GM19035 (cell line): ENCODE measurements around the gene CC2D2A.
"Not testable (repeated sequence)": the region's sequence is repeated elsewhere in the genome, so short reads cannot be mapped to it uniquely, and the experiment has no call there.

Source experiments
- ATAC-seq: cut with Tn5 transposase; IDR thresholded peaks from one replicate; pipeline ENCODE4 v1.9.1; 2021; ENCODE audit not compliant: unreplicated experiment

Gene CC2D2A

DNA sequence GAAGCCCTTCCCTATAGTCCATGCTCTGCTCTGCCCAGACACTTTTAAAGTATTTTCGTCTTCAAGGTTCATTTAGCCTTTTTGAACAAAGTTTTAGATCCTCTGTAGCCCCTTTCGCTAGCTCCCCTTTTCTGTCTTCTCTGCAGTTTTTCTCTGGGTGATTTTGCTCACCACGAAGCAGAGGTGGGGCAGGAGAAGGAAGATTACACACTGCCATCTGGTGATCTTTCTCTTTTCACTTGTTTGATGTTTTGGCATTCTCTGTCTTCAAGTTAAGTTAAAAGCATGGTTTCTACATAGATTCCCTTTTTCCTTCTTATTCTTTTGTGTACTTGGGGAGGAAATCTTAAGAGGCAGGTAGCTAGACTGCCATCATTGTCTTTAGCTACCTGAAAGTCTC, 43.9 kb downstream of the CC2D2A start:
- no peak for ATAC-seq

- no peak for ATAC-seq
These were observed 45.4 kb downstream of the CC2D2A start for GRCh38 chr4:15515106-15515505.

- no peak for ATAC-seq
These were observed 46.8 kb downstream of the CC2D2A start for GRCh38 chr4:15516494-15516893.

DNA sequence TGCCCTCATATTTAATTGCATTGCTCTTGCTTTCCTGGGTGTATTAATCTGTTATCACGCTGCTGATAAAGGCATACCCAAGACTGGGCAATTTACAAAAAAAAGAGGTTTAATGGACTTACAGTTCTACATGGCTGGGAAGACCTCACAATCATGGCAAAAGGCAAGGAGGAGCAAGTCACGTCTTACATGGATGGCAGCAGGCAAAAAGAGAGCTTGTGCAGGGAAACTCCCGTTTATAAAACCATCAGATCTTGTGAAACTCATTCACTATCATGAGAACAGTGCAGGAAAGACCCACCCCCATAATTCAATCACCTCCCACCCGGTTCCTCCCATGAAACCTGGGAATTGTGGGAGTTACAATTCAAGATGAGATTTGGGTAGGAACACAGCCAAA, 48.0 kb downstream of the CC2D2A start:
- ATAC-seq, result not testable (repeated sequence)

DNA sequence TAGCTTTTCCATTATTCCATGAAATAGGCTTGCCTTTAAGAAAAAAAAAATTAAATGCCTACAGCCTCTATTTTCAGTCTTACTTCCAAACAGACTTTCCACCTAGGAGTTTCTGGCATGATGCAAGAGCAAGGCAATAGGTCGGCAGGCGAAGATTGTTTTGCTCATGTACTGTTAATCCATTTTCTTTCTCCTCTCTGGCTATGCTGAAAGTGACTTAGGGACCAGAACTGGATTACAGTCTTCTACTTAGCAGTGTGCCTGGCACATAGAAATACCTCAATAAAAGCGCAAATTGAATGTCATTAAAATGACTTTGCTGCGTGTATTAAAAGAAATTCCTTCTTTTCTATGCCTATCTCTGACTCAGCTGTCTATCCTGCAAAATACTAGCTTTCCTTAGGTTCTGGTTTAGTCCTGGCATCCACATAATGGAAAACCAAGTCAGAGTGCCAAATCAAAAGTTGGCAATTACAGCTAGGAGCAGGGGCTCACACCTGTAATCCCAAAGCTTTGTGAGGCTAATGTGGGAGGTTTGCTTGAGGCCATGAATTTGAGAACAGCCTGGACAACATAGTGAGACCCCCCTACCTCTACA, 51.9 kb downstream of the CC2D2A start:
- no peak for ATAC-seq

GRCh38 chr4:15525080-15525479, 55.4 kb downstream of the CC2D2A start:
- ATAC-seq, result no peak

DNA sequence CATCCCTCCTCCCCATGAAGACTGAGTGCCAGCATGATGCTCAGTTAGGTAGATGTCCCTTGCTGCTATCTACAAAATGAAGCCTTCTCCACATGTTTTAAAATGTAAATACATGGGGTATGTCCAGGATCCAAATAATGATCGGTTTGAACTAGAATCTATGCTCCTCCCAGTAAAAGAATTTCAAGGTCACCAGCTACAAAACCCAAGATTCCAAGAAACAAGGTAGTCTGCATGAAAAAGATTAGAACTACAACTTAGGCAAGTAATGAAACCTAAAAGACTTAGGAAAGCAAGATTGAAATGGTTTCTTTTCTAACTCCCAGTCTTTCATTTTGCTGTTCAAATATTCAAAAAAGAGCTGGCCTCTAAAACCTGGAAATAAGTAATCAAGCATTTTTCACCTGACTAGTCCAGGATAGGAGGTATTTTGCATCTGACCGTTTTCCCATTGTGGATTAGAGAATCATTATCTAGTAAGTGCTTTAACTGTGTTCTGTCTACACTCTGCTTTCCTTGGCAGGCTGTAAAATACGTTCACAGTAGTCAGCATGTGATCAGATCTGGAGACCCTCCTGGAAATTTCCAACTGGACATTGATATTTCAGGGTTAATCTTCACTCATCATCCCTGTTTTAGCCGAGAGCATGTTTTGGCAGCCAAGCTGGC, 57.4 kb downstream of the CC2D2A start:
- no peak for ATAC-seq

DNA sequence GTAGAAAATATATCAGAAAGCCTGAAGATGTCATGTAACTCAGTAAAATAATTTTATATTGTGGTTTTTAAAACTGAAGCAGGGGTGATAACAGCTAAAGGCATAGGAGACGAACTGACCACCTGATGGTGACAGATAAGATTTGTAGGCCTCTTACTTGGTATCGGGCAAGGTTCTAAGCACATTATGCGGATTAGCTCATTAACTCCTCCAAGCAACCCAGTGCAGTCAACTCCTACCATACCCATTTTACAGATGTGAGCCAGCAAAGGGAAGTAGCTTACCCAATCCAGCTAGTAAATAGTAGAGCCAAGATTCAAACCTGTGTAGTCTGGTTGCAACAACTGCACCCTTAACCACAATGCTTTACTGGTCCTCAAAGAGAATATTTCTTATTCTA, 62.1 kb downstream of the CC2D2A start:
- no peak for ATAC-seq

- ATAC-seq, result no peak
These were observed 64.1 kb downstream of the CC2D2A start for GRCh38 chr4:15533817-15534216.

DNA sequence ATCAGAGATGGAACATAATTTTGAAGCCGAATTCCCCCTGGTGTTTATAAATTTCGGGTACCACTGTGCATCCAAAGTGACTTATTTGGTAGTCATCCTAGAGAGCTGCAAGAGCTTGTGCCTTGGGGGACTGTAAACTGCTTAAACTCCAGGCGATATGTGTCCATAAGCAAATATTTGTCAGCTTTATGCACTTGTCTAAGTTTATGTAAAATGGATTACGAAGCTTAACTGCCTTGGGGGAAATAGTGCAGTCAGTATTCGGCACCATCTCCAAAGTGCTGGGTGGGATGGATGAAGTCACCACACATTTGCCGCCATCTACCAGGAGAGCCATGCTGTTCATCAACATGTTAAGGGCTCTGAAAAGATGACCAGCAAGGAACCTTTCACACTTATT, 65.9 kb downstream of the CC2D2A start:
- ATAC-seq, result no peak

GRCh38 chr4:15536552-15537499, 67.1 kb downstream of the CC2D2A start:
- no peak for ATAC-seq

DNA sequence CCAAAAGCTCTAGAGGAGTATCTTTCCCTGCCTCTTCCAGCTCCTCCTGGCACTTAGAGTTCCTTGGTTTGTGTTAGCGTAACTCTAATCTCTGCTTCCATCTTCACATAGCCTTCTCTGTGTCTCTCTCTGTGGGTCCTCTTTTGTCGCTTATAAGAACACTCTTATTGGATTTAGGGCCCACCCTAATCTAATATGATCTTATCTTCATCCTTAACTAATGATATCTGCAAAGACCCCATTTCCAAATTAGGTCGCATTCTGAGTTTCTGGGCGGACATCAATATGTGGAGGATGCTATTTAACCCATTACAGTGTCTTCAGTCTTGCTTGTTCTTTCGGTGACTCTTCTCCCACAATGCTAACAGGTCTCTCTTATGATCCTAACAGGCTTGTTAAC, 72.3 kb downstream of the CC2D2A start:
- no peak for ATAC-seq

DNA sequence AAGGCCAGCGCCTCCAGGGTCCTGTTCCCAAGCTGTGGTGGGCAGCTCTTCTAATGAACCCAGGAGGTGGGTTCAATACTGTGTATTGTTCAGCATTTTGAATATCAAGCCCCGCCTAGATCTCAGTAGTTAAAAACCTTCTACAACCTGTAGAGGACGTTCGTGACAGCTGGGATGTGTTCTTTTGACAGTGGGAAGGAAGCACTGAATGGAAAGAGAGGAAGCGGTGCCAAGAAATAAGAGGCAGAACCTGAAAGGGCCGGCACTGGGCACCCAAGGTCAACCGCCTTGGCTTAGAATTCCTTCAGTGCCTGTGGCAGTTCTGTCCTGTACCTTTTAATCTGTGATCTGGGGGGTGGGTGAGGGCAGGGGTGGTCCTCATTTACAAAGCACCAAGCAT, 73.1 kb downstream of the CC2D2A start:
- ATAC-seq, result no peak

DNA sequence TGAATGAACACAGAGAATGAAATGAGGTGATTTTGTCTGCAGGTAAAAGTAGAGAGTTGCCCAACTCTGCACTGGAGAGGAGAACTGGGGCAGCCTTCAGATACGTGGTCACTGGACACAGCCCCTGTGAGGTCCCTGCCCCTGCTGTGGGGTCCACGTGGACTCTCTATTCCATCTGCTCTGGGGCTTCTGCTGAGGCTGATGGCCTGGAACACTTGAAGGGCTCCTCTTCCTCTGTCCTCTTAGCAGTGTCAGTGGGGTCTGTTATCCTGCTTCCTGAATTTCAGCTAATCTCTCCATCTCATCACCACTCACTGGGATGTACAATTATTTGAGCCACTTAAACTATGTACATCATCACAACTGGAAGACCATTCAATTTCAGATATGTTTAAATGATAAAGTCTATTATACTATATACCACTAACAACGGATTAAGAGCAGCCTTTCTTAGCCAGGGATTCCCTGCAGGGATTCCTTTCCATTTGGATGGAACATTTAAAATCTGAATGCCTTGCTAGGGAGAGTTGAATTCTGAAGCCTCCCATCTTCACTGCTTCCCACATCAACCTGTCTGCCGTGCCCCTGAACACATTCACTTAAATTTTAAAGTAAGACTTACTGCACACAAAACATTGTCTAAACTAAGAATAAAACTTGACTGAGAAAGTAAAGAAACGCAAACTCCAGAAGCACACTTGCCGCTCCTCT, 74.0 kb downstream of the CC2D2A start:
- no peak for ATAC-seq

GRCh38 chr4:15544248-15544729, 74.6 kb downstream of the CC2D2A start:
- ATAC-seq, result no peak

DNA sequence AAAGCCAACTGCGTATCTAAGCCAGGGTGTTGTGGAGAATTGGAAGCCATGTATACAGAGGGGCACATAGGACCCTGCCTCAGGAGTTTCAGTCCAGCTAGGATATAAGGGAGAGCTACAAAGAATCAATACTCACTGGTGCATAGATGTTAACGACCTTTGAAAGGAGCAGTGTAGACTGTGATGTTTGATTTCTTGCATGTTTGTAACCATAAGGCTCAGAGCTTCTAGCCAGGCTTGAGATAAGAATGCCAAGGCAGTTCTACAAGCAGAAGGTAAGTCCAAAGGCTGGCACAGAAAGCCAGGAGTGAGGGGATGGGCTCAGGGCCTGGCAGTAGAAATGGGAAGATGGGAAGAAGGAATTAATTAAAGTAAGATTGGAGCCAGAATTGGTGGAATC, 75.7 kb downstream of the CC2D2A start:
- no peak for ATAC-seq

GRCh38 chr4:15547392-15547791, 77.7 kb downstream of the CC2D2A start:
- peak; percentile 75 for ATAC-seq

DNA sequence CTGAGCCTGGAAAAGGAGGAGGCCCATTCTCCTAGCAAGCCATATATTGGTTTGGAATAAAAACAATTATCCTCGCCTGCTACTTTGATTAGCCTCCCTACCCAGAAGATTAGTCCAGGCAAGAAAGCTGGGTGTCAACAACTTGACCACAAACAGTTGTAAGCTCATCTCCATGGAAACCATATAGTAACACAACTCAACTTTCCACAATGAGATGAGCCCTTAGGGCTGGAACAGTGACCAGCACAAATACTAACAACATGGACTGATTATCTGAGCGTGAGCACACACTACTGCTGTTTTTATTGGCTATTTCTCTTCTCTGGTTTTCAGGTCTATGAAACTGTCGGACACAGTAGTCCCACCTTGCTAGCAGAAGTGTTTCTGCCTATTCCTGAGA, 80.8 kb downstream of the CC2D2A start:
- ATAC-seq, result no peak

DNA sequence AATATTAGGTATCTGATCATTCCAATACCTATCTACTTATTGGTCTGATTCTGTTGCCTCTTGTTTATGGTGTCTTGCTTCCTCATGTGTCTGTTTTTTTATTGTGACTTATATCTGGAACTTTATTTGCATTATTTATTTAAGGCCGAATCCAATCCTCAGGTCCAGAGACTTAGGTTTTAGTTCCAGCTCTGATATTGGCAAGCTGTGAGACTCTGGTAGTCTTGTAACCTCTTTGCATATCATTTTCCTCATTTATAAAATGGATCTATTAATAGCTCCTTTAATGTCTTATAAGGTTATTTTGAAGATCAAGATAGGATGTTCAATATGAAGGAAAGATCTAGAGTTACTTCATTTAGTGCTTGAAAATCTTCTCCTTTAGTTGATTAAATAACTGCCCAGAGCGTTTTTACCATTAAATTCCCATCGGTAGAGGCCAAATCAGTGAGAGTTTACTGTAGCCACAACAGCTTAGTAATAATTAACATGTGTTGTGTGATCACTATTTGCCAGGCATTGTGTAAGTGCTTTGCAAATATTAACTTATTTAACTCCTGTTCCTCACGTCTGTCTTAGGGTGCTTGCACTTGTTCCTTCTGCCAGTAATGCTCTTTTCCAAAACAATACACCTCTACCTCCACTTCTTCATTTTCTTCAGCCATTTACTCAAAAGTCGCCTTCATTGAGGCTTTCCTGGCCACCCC, 82.2 kb downstream of the CC2D2A start:
- ATAC-seq, result no peak

- ATAC-seq, result no peak
These were observed 83.1 kb downstream of the CC2D2A start for GRCh38 chr4:15552557-15553362.
